Measurements from ENCODE around the gene ZNF385D.

GRCh38 chr3:21599890-21600289 is 151.1 kb downstream of the ZNF385D start:
- TF ChIP-seq, protein P1, sequence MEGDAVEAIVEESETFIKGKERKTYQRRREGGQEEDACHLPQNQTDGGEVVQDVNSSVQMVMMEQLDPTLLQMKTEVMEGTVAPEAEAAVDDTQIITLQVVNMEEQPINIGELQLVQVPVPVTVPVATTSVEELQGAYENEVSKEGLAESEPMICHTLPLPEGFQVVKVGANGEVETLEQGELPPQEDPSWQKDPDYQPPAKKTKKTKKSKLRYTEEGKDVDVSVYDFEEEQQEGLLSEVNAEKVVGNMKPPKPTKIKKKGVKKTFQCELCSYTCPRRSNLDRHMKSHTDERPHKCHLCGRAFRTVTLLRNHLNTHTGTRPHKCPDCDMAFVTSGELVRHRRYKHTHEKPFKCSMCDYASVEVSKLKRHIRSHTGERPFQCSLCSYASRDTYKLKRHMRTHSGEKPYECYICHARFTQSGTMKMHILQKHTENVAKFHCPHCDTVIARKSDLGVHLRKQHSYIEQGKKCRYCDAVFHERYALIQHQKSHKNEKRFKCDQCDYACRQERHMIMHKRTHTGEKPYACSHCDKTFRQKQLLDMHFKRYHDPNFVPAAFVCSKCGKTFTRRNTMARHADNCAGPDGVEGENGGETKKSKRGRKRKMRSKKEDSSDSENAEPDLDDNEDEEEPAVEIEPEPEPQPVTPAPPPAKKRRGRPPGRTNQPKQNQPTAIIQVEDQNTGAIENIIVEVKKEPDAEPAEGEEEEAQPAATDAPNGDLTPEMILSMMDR (IDR thresholded peaks at IDR 0.05), result no peak
- TF ChIP-seq POLR2A (IDR thresholded peaks at IDR 0.05), result no peak
- TF ChIP-seq POLR2AphosphoS5 (IDR thresholded peaks at IDR 0.05; ENCODE audit: insufficient read depth in 1 of 2, low read depth in 1 of 2), result no peak
